Endothelial cell of umbilical vein (primary cell): Measurements from ENCODE around the gene CCDC179. TPM values are rescaled to one million over a fixed set of nuclear protein-coding genes. Genes with fewer than 3 reads are reported as not detected.

ENCODE experiments used
- Bru-seq: library from RNA; stranded (reverse); fragments of 400-500 nt; gene quantifications from one replicate; lab custom pipeline; 2021; lab: Mats Ljungman, UMichigan
- BruChase-seq, 2 experiments: library from RNA; stranded (reverse); fragments of 400-500 nt; gene quantifications; one replicate each; lab custom pipeline; 2021; lab: Mats Ljungman, UMichigan
- BruUV-seq: library from RNA; stranded (reverse); fragments of 400-500 nt; replicated peaks from 2 replicates; lab custom pipeline; 2021; lab: Mats Ljungman, UMichigan
- CTCF ChIA-PET: fragments of 300-600, 350-600 bp; sonication (Branson Sonifier 250); formaldehyde crosslinking; loops from one replicate; lab custom pipeline; 2021; ENCODE audit warnings: antibody characterized with exemption, inconsistent platforms; lab: Charles Lee
- POLR2A ChIA-PET: fragments of 300-600, 350-600 bp; sonication (Branson Sonifier 250); formaldehyde crosslinking; loops from one replicate; lab custom pipeline; 2021; ENCODE audit warnings: antibody characterized with exemption, inconsistent platforms; lab: Charles Lee
- DNase-seq: peaks from one replicate; pipeline ENCODE4 v3.0.0-alpha.2; 2011; ENCODE audit warnings: low read depth, low spot score
- FAIRE-seq: peaks from 2 replicates; lab custom pipeline; 2011; peaks lifted over from hg19 to GRCh38; lab: Jason Lieb, UNC
- H2AFZ ChIP-seq: 2 replicates; pipeline ENCODE4 v1.6.0; 2012; ENCODE audit warnings: low read depth, low read length, control low read depth, inconsistent platforms
- H3K27ac ChIP-seq: 2 replicates; pipeline ENCODE4 v1.5.1; 2011; ENCODE audit warnings: low read depth, mild to moderate bottlenecking, control low read depth, low read length, moderate library complexity; ENCODE audit not compliant: insufficient read depth
- H3K27me3 ChIP-seq, 2 experiments: 2 replicates each; pipeline versions ENCODE4 v1.6.0 to v1.6.1; 2011; ENCODE audit warnings: low read length in 2 of 2, mixed read lengths in 1 of 2; ENCODE audit not compliant: control insufficient read depth in 2 of 2, insufficient read depth in 2 of 2
- H3K36me3 ChIP-seq, 2 experiments: 2 replicates in 1 of 2; 3 replicates in 1 of 2; pipeline ENCODE4 v1.5.1; 2011; ENCODE audit warnings: low read length in 2 of 2, mild to moderate bottlenecking in 1 of 2, moderate library complexity in 1 of 2; ENCODE audit not compliant: control insufficient read depth in 2 of 2, insufficient read depth in 2 of 2; ENCODE audit errors: extremely low read depth in 1 of 2
- H3K4me1 ChIP-seq: 3 replicates; pipeline ENCODE4 v1.5.1; 2011; ENCODE audit warnings: mild to moderate bottlenecking, low read length; ENCODE audit not compliant: control insufficient read depth, insufficient read depth; ENCODE audit errors: extremely low read depth
- H3K4me2 ChIP-seq: 2 replicates; pipeline ENCODE4 v1.6.1; 2011; ENCODE audit warnings: low read length, control low read depth, mixed read lengths; ENCODE audit not compliant: insufficient read depth
- H3K4me3 ChIP-seq, 3 experiments: fragments of 200-600 bp in 1 of 3; sonication (generic), shearing (Covaris generic) in 1 of 3; replicated peaks in 1 of 3; 2 replicates each; pipeline ENCODE4 v1.5.1; 2011 to 2016; ENCODE audit warnings: control low read depth in 3 of 3, low read length in 3 of 3, mild to moderate bottlenecking in 2 of 3, inconsistent platforms in 1 of 3, low read depth in 1 of 3, moderate library complexity in 1 of 3; ENCODE audit not compliant: insufficient read depth in 1 of 3
- H3K79me2 ChIP-seq: 2 replicates; pipeline ENCODE4 v1.6.0; 2012; ENCODE audit warnings: low read length, inconsistent platforms; ENCODE audit not compliant: control insufficient read depth, insufficient read depth
- H3K9ac ChIP-seq: replicated peaks from 2 replicates; pipeline ENCODE3; 2011; ENCODE audit warnings: low read length, control low read depth; ENCODE audit not compliant: insufficient read depth; ENCODE audit errors: extremely low read depth
- H3K9me1 ChIP-seq: replicated peaks from 3 replicates; pipeline ENCODE4 v1.6.0; 2011; ENCODE audit warnings: mild to moderate bottlenecking, low read length; ENCODE audit not compliant: control insufficient read depth, insufficient read depth; ENCODE audit errors: extremely low read depth
- H3K9me3 ChIP-seq: replicated peaks from 2 replicates; pipeline ENCODE4 v1.5.1; 2012; ENCODE audit warnings: low read length, inconsistent platforms; ENCODE audit not compliant: control insufficient read depth, insufficient read depth
- H4K20me1 ChIP-seq: replicated peaks from 2 replicates; pipeline ENCODE3; 2011; ENCODE audit warnings: mild to moderate bottlenecking, low read length; ENCODE audit not compliant: control insufficient read depth, insufficient read depth; ENCODE audit errors: extremely low read depth
- EZH2 ChIP-seq: IDR thresholded peaks from 2 replicates; pipeline ENCODE4 v1.6.1; 2012; ENCODE audit warnings: borderline replicate concordance, low read depth, mild to moderate bottlenecking, moderate library complexity, low read length, inconsistent platforms; ENCODE audit not compliant: severe bottlenecking
- FOS ChIP-seq: IDR thresholded peaks from 2 replicates; pipeline ENCODE4 v1.6.1; 2011; ENCODE audit warnings: mild to moderate bottlenecking, low read length, moderate library complexity, borderline replicate concordance; ENCODE audit not compliant: insufficient read depth
- GATA2 ChIP-seq: IDR thresholded peaks from 2 replicates; pipeline ENCODE4 v1.7.0; 2011; ENCODE audit warnings: low read depth, mild to moderate bottlenecking, moderate library complexity, mixed read lengths, low read length; ENCODE audit not compliant: insufficient read length, insufficient read depth
- JUN ChIP-seq: IDR thresholded peaks from 2 replicates; pipeline ENCODE4 v1.6.1; 2011; ENCODE audit warnings: borderline replicate concordance, low read depth; ENCODE audit not compliant: insufficient read length, insufficient read depth
- MAX ChIP-seq: IDR thresholded peaks from 2 replicates; pipeline ENCODE4 v1.6.1; 2011; ENCODE audit not compliant: insufficient read depth, insufficient read length
- MYC ChIP-seq: IDR thresholded peaks from one replicate; pipeline ENCODE4 v1.6.1; 2011; ENCODE audit warnings: mild to moderate bottlenecking, low read depth, low read length
- POLR2A ChIP-seq: IDR thresholded peaks from 2 replicates; pipeline ENCODE4 v1.6.1; 2012; ENCODE audit warnings: low read depth, mild to moderate bottlenecking, control low read depth, low read length
- POLR2AphosphoS5 ChIP-seq: IDR thresholded peaks from 2 replicates; pipeline ENCODE4 v1.6.1; 2012; ENCODE audit warnings: low read depth, mild to moderate bottlenecking, control low read depth, low read length, moderate library complexity; ENCODE audit not compliant: insufficient read depth
- dilution Hi-C: fragments of 300-500 bp; cut with MboI; formaldehyde crosslinking; loops from one replicate; pipeline ENCODE4 v1.15.0; 2019; ENCODE audit warnings: low sequenced_read_pairs; ENCODE audit not compliant: extremely low pct_ligation_motif_present
- intact Hi-C: fragments of 100-400 bp; cut with micrococcal nuclease; formaldehyde crosslinking; loops from one replicate; pipeline ENCODE4 v1.10.0; 2022
- long read RNA-seq: library from polyadenylated mRNA; stranded (forward); transcript quantifications from one replicate; pipeline ENCODE4 v2.0.0, GENCODE V29; 2021
- polyA minus RNA-seq, 3 experiments: library from RNA; depleted of rRNA, polyadenylated mRNA; stranded (reverse); fragments of >200 nt; gene quantifications; 1 replicate in 1 of 3; 2 replicates in 2 of 3; pipeline ENCODE4 v1.2.3, GENCODE V29; 2011
- polyA plus RNA-seq, 4 experiments: library from polyadenylated mRNA; depleted of rRNA in 3 of 4; stranded (reverse) in 3 of 4; unstranded in 1 of 4; fragments of >200 nt; gene quantifications; 2 replicates each; pipeline versions ENCODE4 v1.2.1 to v1.2.3, GENCODE V29; 2011 to 2012; ENCODE audit warnings: missing spikeins in 1 of 4
- total RNA-seq: library from RNA; stranded (reverse); gene quantifications from 2 replicates; pipeline ENCODE4 v1.2.3, GENCODE V29; 2021
- TF ChIP-seq, protein P1 (sequence below), 2 donors: IDR thresholded peaks; 1 replicate in 1 of 2; 2 replicates in 1 of 2; pipeline ENCODE4 v1.5.1; 2011; ENCODE audit warnings: low read length in 2 of 2, mild to moderate bottlenecking in 2 of 2, moderate library complexity in 2 of 2, control low read depth in 1 of 2, inconsistent platforms in 1 of 2, low read depth in 1 of 2; ENCODE audit not compliant: insufficient read depth in 1 of 2; ENCODE audit errors: extremely low read depth in 1 of 2

CCDC179 gene
- total RNA-seq (not detected in 2 replicates), polyA plus RNA-seq (not detected in 2 replicates), polyA minus RNA-seq (not detected in 2 replicates), Bru-seq, nascent RNA (not detected), BruChase-seq, experiment 1, labeled RNA remaining after a 6-hour chase (not detected), BruChase-seq, experiment 2, labeled RNA remaining after a 2-hour chase (not detected)
- polyA plus RNA-seq (2011; cell fraction: cytosol; rRNA removed) = not detected in 2 replicates
- not detected in 2 replicates for polyA plus RNA-seq (2011; cell fraction: nucleus; rRNA removed)
- not detected in 2 replicates for polyA plus RNA-seq (2012)
- not detected for polyA minus RNA-seq (2011; cell fraction: cytosol; rRNA and poly(A)+ RNA removed)
- not detected in 2 replicates for polyA minus RNA-seq (2011; cell fraction: nucleus; rRNA and poly(A)+ RNA removed)
- long read RNA-seq = 0 reads

GRCh38 chr11:22860241-22860640 lies at the start of gene CCDC179:
Gene CCDC179 (minus strand): TSS chr11:22860474. CDS start chr11:22860421, 53 bp downstream.
- ChIA-PET CTCF (interaction anchor here (1.4 kb wide), 1 partner anchor 31 kb away, joined by 3 read pairs; the partner anchor contains the start of gene SVIP), POLR2A (no interaction called here)
- TF ChIP-seq MAX = no peak
- no peak within 1 kb of the TSS for H3K27ac ChIP-seq
- intact Hi-C loops = no loop called here
- FAIRE-seq = no peak
- no peaks in the 10 kb centered on the region for H3K79me2 ChIP-seq
- no peaks in the 10 kb centered on the region for H3K27me3 ChIP-seq
- H3K4me2 ChIP-seq = no peak within 1 kb of the TSS
- H2AFZ ChIP-seq = no peak within 1 kb of the TSS
- H3K4me3 ChIP-seq = no peak within 1 kb of the TSS
- H3K4me1 ChIP-seq = no peaks in the 10 kb centered on the region
- BruUV-seq = no TSS peak
- no peaks in the 10 kb centered on the region for H4K20me1 ChIP-seq
- H3K9me1 ChIP-seq = no peaks in the 10 kb centered on the region
- no peak within 1 kb of the TSS for H3K9ac ChIP-seq
- H3K9me3 ChIP-seq = no peaks in the 10 kb centered on the region
- H3K36me3 ChIP-seq = no peaks in the 10 kb centered on the region
- no peak for DNase-seq
- dilution Hi-C loops = no loop called here

GRCh38 chr11:22903782-22904181 lies 43.5 kb upstream of the CCDC179 start:
- ChIA-PET POLR2A (no interaction called here), CTCF (no interaction called here)
- no peaks in the 10 kb centered on the region for H4K20me1 ChIP-seq
- BruUV-seq = no TSS peak
- H3K4me1 ChIP-seq = no peaks in the 10 kb centered on the region
- H3K9me1 ChIP-seq = no peaks in the 10 kb centered on the region
- no peak for DNase-seq
- H3K36me3 ChIP-seq = no peaks in the 10 kb centered on the region
- H3K9me3 ChIP-seq = no peaks in the 10 kb centered on the region
- intact Hi-C loops (no loop called here), dilution Hi-C loops (no loop called here)
- H2AFZ ChIP-seq = no peak overlapping the region
- no peak for FAIRE-seq
- no peak overlapping the region for H3K4me3 ChIP-seq
- H3K27me3 ChIP-seq = peaks cover 0 to 2% of the 10 kb centered on the region in 2 experiments
- no peak overlapping the region for H3K4me2 ChIP-seq
- no peak overlapping the region for H3K9ac ChIP-seq
- TF ChIP-seq, protein P1, sequence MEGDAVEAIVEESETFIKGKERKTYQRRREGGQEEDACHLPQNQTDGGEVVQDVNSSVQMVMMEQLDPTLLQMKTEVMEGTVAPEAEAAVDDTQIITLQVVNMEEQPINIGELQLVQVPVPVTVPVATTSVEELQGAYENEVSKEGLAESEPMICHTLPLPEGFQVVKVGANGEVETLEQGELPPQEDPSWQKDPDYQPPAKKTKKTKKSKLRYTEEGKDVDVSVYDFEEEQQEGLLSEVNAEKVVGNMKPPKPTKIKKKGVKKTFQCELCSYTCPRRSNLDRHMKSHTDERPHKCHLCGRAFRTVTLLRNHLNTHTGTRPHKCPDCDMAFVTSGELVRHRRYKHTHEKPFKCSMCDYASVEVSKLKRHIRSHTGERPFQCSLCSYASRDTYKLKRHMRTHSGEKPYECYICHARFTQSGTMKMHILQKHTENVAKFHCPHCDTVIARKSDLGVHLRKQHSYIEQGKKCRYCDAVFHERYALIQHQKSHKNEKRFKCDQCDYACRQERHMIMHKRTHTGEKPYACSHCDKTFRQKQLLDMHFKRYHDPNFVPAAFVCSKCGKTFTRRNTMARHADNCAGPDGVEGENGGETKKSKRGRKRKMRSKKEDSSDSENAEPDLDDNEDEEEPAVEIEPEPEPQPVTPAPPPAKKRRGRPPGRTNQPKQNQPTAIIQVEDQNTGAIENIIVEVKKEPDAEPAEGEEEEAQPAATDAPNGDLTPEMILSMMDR (IDR thresholded peaks at IDR 0.05; ENCODE audit: extremely low read depth in 1 of 2, insufficient read depth in 1 of 2, low read depth in 1 of 2, low read length in 2 of 2) = no peak
- TF ChIP-seq FOS (no peak), MYC (no peak), EZH2 (no peak), POLR2AphosphoS5 (no peak), MAX (no peak), POLR2A (no peak), JUN (no peak), GATA2 (no peak)
- no peaks in the 10 kb centered on the region for H3K79me2 ChIP-seq
- no peak overlapping the region for H3K27ac ChIP-seq
